Hippocampal formation (tissue), 2 donors: ENCODE results near the gene MAD1L1.
"Not testable (repeated sequence)": the region's sequence is repeated elsewhere in the genome, so short reads cannot be mapped to it uniquely, and the experiment has no call there.

Experiments
- DNase-seq, 2 donors: peaks; one replicate each; lab custom pipeline; 2025; lab: John Stamatoyannopoulos, UW

MAD1L1 gene

DNA sequence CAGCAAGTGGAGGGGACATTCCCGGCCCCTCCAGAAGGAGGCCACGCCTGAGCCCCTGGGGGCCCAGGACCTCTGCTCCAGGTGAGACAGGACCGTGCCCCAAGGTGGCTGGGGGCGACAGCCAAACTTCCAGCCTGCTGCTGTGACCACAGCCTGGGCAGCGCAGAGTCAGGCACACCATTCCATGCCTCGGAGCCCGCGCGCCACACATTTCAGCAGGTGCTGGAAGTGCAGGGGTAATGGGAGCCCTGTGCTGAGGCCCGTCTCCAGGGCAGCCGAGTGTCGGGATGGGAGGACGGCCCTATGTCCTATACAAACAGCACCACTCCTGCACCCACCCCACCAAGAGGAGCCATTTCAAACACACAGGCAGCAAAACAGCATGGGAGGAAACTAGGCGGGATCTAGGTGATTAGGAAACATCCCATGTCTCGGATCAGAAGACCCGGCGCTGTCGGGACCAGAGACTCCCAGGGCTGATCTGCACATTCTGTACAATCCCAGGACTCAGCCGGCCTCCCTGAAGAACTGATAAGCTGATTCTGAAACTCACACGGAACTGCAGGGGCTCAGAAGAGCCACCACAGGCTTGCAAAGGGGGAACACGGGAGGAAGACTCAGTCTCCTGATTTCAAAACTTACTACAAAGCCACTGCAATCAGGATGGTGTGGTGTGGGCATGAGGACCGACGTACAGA is 290.4 kb downstream of the MAD1L1 start:
- DNase-seq = no peak

DNA sequence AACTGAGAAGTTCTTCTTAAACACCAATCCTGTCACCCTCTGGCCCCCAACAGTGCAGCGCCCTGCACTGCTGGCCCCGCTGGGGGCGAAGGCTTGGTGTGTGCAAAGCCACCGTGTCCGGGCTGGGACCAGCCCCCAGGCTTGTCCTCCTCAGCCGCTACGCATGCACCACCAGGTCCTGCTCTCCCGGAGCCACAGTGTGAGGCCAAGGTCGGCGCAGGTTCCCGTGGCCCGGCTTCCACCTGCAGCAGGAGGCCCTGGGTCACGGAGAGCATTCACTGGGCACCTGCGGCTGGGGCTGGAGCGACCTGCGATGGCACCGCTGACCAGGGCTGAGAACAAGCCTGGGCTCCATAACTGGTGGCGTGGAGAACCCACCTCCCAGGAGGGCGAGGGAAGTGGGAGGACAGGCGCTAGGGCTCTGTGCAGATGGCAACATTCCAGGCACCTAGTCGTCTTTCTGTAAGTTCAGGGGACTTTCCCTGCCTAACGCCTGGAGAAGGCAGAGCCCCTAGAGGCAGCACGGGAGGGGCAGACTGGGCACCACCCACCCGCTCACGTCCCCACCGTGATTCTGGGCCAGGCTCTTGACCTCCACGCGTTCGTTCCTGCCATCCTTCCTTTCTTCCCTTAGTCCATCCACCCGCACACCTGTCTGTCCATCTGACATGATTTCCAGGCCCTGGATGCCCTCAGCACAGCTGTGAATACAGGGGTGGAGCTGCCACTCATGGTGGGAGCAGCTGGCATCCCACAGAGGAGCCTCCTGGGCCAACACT is 291.1 kb downstream of the MAD1L1 start:
- no peak for DNase-seq

DNA sequence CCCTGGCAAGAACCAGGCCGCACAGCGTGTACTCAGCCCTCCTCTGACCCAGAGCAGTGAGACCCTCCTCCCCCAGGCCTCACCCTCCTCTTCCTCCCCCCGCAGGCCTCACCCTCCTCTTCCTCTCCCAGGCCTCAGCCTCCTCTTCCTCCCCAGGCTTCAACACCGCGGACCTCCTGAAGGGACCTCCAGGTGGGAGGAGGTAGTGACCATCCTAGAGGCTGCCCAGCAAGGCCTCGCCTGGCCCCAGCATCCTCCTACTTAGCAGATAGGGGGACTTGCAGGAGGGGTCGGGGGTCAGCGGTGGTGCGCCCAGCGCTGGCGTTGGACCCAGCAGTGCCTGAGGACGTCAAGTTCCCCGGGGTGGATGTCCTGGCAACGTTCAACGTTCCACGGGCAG is 291.9 kb downstream of the MAD1L1 start:
- no peak for DNase-seq

DNA sequence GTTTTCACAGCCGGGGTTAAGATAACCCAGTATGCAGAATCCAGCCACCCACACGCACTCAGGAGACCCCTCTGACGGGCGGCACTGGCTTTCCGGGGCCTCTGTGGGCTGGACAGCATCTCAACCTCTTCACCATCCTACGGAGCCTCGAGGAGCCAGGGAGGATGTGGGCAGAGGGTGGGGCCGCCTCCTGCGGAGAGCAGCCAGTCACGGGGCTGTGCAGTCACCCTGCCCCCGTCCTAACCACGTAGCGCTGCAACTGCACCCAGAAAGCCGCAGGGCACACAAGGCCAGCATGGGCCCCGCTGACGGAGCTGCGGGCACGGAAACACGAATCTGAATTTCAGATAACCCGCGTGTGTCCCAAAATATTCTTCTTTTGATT is 292.4 kb downstream of the MAD1L1 start:
- DNase-seq = no peak

DNA sequence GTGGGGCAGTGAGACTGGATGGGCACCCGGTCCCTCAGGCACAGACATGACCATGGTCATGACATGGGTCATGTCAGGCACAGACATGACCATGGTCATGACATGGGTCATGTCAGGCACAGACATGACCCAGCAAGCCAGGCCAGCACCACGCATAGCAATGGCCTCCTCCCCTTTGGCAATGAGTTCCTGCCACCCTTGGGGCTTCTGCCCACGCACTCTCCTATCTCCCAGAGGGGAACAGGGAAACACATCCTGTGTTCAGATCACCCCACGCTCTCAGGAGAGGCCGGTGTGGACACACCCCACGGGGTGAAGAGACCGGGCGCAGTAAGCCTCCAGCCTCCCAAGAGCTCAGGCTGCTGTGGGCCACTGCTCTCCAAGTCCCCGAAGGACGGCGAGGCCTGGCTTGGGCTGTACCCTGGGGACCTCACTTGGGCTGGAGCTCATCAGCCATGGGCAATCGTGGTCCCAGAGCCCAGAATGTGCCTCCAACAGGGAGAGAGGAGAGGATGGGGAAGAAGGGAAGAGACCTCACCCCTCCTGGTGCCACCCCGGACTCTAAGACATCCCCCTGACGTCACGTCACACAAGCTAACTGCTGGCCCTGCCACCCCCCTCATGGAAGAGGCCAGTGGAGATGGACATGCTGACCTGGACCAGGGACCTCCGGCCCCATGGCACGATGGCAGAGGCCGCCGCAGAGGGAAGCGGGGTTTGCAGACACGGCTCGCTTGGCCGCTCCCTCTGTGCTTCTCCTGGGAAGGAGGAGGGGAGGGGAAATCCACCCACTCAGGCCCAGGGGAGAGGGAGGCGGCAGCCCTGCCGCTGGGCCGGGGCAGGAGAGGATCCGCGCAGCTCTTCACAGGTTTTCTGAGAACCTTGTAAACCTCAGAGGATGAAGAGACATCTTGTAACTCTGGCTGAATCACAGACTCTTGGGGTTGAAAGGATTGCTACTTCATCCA is 293.0 kb downstream of the MAD1L1 start:
- no peak for DNase-seq

DNA sequence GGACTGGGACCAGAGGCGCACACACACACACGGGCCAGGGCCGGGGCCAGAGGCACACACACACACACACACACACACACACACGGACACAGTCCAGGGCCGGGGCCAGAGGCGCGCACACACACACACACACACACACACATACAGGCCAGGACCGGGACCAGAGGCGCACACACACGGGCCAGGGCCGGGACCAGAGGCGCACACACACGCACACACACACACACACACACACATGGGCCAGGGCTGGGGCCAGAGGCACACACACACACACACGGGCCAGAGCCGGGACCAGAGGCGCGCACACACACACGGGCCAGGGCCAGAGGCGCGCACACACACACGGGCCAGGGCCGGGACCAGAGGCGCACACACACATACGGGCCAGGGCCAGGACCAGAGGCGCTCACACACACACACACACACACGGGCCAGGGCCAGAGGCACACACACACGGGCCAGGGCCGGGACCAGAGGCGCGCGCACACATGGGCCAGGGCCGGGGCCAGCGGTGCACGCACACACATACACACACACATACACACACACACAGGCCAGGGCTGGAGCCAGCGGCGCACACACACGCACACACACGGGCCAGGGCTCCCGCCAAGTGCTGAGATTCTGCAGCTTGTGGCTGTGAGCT is 293.8 kb downstream of the MAD1L1 start:
- no peak for DNase-seq

DNA sequence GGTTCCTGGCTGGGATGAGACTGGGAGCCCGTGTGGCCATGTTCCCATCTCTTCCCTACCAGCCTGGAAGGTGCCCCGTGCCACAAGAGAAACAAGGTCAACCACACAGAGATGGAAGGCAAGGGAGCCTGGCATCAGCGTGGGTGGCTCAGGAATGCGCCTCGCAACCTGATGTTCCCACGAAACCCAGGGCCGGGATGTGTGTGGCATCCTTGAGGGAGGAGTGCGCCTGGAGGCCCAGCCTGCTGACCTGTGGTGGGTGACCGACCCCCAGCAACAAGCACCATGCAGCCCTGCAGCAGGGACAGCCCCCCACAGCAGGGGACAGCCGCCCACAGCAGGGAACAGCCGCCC is 295.5 kb downstream of the MAD1L1 start:
- no peak for DNase-seq

DNA sequence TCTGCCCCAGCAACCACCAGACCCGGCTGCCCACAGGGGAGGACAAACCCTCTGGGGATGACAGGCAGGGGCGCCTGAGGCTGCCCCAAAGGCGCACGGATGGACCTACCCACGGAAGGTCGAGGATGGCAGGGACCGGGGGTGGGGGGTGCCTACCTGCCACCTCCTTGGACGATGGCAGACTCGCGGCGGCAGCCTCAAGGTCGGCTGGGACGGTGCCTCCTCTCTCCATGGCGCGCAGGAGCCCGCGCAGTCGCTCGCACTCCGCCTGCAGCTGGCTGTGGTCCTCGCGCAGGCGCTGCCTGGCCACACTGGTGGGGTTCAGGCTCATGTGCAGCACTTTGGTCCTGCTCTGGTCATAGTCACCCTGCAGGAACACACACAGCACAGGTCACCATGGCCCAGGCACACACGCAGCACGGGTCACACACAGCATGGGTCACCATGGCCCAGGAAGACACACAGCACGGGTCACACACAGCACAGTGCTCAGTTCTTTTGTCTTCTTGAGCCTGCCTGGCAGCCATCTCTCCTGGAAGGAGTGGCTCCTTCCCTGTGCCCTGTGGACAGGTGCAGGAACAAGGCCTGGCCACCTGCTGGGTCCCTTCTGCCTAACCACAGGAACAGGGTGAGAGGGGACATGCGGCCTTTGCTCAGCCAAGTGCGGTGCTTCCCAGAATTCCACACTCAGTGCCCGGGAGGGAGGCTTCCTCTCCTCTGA is 296.1 kb downstream of the MAD1L1 start:
- no peak for DNase-seq

DNA sequence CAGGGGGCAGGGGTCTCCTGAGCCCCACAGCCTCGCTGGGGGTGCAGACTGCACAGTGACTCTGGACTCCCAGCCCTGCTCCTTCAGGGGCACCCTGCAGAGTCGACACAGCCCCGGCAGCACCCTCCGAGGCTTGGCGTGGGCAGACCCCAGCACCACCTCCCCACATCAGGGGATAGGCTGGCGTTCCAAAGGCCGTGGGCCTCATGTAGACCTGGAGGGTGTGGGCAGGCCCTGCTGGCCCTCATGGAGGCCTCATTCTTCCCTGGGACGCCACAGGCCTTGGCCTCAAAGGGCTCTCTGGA is 296.8 kb downstream of the MAD1L1 start:
- DNase-seq = no peak

DNA sequence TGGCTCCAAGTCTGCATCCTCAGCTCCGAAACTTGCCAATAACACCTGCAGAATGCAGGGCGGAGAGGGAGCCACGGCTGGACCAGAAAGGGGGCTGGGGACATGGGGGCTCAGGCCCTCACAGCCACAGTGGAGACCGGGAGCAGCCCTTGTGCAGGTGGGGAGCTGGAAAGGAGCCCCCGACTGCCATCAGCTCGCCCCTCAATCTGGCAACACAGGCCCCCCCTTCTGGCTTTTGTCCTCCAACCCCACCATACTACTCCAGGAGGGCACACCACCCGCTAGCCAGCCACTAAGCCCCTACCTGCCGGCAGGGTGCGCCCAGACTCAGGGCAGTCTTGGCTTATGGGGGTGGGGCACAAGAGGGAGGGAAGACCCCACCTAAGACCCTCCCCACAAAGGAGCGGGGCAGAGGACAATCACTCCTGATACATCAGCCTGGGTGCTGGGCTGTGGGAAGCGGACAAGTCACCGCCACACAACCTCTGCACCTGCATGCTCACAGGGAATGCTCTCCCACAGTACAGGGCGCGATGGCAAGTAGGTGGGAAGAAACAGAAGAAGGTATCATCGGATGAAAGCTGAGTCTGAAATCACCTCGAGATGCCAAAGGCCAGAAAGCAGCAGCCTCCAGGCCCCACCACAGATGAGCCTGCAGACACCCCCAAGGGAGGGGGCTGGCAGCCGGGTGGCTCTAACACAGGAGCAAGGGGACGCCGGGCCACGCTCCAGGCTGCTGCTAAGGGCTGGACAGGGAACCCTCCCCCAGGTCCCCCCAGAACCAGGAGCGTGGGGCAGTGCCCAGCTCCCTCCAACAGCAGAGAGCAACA is 297.4 kb downstream of the MAD1L1 start:
- no peak for DNase-seq

DNA sequence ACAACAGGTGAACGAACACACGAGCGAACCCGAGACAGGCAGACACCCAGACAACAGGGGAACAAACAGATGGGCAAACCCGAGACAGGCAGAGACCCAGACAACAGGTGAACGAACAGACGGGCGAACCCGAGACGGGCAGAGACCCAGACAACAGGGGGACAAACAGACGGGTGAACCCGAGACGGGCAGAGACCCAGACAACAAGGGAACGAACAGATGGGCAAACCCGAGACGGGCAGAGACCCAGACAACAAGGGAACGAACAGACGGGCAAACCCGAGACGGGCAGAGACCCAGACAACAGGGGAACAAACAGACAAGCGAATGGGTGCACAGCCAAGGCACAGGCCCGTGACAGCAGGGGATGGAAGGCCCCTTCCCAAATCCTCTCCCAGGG is 298.0 kb downstream of the MAD1L1 start:
- DNase-seq = no peak

DNA sequence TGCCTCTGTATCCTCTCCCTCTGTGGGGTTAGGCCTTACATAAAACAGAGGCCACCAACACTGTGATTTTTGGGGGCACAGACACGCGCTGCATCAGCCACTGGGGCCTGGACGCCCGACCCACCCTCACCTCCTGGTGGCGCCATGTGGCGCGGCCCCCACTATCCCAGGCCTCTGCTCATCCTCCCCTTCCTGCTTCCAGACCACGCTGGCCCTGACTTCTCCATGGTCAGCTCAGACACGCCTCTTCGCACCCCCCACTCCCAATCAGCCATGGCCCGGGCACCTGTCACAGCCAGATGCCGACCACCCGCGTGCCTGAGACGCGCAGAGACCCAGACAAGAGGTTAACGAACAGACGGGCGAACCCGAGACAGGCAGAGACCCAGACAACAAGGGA is 298.7 kb downstream of the MAD1L1 start:
- no peak for DNase-seq

DNA sequence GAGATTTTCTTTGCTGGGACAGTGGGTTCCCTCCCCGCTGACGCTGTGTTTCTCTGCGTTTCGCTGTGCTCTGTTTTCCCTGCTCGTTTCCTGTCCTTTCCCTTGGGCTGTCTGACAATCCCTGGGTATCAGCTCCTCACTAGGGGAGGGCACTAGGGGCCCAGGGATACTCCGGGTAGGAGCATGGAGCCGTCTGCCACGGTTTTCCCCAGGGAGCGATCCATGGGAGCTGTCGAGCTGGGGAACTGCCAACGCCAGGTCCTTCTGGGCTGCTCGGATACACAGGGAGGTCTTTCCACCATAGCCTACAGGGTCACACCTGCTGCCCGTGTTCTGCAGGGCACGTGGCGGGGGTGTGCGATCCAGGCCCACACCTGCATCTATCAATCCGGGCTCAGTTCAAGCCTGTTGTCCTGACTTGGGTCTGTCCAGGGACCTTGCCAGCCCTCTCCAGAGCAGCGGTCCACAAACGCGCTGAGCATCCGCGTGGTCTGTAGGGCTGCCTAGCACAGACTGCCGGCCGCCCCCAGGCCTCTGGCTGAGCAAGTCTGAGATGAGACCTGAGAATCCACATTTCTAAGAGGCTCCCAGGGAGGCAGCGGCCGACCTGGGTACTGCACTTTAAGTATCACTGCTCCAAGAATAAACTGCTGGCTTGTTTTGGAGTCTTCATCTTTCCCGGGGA is 299.5 kb downstream of the MAD1L1 start:
- no peak for DNase-seq

DNA sequence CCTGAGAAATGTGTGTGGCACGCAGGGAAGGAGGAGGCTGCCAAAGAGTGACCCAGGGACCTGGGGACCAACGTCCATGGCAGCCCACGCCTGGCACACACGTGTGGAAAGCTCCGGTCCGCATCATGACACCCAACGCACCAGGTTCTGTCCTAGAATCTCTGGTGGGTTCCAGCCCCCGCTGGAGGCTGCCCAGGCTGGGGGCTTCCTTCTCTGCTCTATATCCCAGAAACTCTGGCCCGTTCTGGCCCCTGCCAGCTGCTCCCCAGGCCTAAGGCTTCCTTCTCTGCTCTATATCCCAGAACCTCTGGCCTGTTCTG is 300.8 kb downstream of the MAD1L1 start:
- no peak for DNase-seq

DNA sequence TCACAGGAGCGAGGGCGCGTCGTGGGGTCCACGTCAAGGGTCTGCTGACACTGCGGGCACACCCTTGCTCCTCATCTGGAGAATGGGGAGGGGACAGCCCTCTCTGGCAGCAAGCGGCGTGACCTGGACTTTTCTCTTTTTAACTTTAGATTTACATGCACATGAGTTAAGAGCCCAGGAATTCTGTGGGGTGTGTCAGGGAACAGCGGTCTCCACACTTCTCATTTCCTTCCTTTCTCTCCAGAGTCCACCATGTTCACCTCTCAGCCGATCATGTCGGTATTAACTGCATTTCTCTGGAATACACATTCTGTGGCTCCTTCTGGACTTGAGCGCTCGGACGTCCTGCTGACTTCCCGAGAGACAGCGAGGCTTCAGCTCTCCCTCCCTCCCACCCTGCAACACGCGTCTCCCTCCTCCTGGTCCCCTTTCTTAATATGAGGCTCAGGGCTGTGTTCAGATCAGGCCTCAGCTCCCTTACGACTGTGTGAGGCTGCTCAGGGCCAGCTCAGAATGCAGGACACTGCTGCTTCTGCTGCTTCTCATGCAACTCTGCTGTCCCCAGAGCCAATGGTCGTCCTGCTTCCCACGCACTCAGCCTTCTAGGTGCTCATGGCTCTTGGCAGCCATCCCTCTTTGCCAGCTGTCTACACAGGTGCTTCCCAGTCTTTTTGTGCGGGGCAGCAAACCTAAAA is 301.3 kb downstream of the MAD1L1 start:
- DNase-seq = no peak

DNA sequence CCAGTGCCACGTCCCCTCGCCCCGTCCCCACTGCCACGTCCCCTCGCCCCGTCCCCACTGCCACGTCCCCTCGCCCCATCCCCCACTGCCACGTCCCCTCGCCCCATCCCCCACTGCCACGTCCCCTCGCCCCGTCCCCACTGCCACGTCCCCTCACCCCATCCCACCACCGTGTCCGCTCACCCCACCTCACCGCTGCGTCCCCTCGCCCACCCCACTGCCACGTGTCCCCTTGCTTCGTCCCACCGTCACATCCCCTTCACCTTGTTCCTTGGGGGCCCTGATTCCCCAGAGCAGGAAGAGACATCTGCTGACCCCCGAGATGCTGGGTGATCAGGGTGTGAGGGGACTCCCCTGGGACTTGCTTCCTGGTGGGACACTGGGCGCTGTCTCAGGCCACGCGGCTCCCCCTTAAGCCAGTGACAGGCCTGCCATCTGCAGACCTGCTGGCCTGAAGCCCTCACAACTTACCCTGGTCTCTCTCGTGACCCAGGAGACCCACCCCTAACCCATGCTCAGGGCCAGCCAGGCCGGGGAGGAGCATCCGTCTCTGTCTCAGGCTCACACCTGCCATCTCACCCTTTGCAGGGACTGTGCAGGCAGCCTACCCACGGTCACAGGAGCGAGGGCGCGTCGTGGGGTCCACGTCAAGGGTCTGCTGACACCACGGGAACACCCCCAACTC is 302.2 kb downstream of the MAD1L1 start:
- DNase-seq = no peak

DNA sequence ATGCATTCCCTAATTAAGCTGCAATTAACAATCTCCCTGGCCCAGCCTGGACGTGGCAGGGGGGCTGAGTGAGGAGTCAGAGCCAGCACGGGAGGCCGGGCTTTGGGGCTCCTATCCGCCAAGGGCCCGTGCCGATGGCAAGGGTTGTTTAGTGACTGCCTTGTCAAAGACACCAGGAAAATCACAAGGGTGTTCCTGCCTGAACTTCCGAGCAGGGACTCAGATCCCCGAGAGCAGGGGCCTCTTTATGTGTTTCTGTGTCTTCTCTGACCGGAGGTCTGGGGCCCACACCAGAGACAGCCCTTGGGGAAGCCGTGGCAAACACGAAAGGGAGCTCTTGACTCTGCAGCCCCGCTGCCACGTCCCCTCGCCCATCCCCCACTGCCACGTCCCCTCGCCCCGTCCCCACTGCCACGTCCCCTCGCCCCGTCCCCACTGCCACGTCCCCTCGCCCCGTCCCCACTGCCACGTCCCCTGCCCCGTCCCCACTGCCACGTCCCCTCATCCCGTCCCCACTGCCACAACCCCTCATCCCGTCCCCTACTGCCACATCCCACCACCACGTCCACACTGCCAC is 303.3 kb downstream of the MAD1L1 start:
- not testable (repeated sequence) for DNase-seq

DNA sequence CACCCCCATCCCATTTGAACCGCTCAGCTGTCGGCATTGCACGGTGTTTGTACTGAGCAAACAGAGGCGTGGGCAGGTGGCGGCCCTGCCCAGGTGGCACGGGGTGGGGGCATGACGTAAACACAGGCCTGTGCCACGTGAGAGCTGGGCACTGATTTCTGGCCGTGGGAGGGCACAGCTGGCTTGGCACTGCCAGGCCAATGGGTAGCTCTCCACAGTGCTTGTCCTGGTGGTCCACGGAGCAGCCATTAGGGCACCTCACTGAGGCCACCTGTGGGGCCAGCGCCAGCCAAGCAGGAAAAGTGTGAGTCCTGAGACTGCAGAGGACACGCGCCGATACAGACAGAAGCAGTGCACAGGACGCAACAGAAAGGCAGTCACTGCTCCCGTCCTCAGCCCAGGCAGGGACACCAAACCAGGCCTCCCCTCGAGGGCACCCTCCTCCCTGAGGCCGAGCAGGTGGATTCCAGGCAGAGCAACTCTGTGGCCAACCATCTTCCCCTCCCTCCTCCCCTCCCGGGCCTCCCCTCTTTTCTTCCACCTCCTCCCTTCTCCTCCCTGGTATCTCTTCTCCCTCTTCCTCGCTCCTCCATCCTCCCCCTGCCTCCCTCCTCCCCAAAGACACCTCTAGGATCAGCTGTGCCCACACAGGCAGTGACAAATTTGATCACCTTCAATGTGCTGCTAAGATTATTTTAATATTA is 303.9 kb downstream of the MAD1L1 start:
- DNase-seq = no peak
